Measurements from ENCODE around the gene RNF157. TPM values are rescaled to one million over a fixed set of nuclear protein-coding genes. Genes with fewer than 3 reads are reported as not detected.

RNF157 gene
- total RNA-seq, 1 experiment from 2014 or later, result 4.0 TPM

DNA sequence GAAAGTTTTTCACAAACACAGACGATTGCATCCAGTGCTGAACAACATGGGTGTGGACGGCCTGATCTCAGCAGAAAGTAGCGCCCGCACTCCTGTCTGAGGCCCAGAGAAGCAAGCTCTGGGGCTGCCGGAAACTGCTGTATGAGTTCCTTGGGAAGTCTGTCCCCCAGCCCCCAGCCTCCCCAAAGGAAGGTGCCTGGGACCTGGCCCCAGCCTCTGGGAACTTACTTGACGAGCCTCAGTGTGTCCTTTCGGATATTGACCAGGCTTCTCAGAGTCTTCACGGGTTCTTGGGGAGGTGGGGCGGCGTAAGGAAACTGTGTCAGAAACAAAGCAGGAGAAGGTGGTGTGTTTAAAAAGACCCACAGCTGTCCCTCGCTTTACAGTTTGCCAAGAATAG is 66.8 kb downstream of the RNF157 start:
- intact Hi-C loops (cut with micrococcal nuclease; ENCODE audit: unreplicated experiment) (no loop called here), in situ Hi-C loops (cut with HindIII; ENCODE audit: low pct_unique_long_range_greater_than_20kb, low sequenced_read_pairs) (no loop called here)
- BruUV-seq (replicated peaks), result no TSS peak
- no peak overlapping the region for H3K27ac ChIP-seq (ENCODE audit: low read length)
- H3K4me1 ChIP-seq (ENCODE audit: control insufficient read depth, insufficient read depth, low read length), result no peaks in the 10 kb centered on the region; the same call in 1 of the 2 replicates
- H3K4me3 ChIP-seq (ENCODE audit: low read depth in 2 of 2, low read length in 2 of 2), result no peak overlapping the region
- TF ChIP-seq POLR2AphosphoS5 (IDR thresholded peaks at IDR 0.05; ENCODE audit: low read depth, low read length) (no peak), SIN3A (IDR thresholded peaks at IDR 0.05; ENCODE audit: borderline replicate concordance, insufficient read depth, low read depth, low read length) (no peak), TCF7L2 (IDR thresholded peaks at IDR 0.05; ENCODE audit: low read depth, low read length) (no peak)
- TF ChIP-seq, protein P1, sequence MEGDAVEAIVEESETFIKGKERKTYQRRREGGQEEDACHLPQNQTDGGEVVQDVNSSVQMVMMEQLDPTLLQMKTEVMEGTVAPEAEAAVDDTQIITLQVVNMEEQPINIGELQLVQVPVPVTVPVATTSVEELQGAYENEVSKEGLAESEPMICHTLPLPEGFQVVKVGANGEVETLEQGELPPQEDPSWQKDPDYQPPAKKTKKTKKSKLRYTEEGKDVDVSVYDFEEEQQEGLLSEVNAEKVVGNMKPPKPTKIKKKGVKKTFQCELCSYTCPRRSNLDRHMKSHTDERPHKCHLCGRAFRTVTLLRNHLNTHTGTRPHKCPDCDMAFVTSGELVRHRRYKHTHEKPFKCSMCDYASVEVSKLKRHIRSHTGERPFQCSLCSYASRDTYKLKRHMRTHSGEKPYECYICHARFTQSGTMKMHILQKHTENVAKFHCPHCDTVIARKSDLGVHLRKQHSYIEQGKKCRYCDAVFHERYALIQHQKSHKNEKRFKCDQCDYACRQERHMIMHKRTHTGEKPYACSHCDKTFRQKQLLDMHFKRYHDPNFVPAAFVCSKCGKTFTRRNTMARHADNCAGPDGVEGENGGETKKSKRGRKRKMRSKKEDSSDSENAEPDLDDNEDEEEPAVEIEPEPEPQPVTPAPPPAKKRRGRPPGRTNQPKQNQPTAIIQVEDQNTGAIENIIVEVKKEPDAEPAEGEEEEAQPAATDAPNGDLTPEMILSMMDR (IDR thresholded peaks at IDR 0.05), result no peak
- TF ChIP-seq, protein P2, sequence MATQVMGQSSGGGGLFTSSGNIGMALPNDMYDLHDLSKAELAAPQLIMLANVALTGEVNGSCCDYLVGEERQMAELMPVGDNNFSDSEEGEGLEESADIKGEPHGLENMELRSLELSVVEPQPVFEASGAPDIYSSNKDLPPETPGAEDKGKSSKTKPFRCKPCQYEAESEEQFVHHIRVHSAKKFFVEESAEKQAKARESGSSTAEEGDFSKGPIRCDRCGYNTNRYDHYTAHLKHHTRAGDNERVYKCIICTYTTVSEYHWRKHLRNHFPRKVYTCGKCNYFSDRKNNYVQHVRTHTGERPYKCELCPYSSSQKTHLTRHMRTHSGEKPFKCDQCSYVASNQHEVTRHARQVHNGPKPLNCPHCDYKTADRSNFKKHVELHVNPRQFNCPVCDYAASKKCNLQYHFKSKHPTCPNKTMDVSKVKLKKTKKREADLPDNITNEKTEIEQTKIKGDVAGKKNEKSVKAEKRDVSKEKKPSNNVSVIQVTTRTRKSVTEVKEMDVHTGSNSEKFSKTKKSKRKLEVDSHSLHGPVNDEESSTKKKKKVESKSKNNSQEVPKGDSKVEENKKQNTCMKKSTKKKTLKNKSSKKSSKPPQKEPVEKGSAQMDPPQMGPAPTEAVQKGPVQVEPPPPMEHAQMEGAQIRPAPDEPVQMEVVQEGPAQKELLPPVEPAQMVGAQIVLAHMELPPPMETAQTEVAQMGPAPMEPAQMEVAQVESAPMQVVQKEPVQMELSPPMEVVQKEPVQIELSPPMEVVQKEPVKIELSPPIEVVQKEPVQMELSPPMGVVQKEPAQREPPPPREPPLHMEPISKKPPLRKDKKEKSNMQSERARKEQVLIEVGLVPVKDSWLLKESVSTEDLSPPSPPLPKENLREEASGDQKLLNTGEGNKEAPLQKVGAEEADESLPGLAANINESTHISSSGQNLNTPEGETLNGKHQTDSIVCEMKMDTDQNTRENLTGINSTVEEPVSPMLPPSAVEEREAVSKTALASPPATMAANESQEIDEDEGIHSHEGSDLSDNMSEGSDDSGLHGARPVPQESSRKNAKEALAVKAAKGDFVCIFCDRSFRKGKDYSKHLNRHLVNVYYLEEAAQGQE (IDR thresholded peaks at IDR 0.05; ENCODE audit: insufficient read depth in 1 of 2, low read depth in 2 of 2, low read length in 1 of 2), result no peak
- no peaks in the 10 kb centered on the region for H3K27me3 ChIP-seq (ENCODE audit: control insufficient read depth, insufficient read depth, low read length)
- CTCF ChIA-PET, result interaction anchor here (0.8 to 2.9 kb wide), 2 partner anchors 8 to 51 kb away, joined by 4 to 11 read pairs; no protein-coding TSS in a partner anchor
- DNase-seq (ENCODE audit: low read depth, low spot score), result no peak
- ATAC-seq, result no peak
- no peaks in the 10 kb centered on the region for H3K9me3 ChIP-seq (ENCODE audit: control insufficient read depth, insufficient read depth, low read depth, low read length)
- H3K36me3 ChIP-seq (ENCODE audit: control insufficient read depth, insufficient read depth, low read length), result no peaks in the 10 kb centered on the region
- POLR2A ChIA-PET, result interaction anchor here (0.6 to 0.7 kb wide), 2 partner anchors 91 to 144 kb away, joined by 5 to 8 read pairs; no protein-coding TSS in a partner anchor

DNA sequence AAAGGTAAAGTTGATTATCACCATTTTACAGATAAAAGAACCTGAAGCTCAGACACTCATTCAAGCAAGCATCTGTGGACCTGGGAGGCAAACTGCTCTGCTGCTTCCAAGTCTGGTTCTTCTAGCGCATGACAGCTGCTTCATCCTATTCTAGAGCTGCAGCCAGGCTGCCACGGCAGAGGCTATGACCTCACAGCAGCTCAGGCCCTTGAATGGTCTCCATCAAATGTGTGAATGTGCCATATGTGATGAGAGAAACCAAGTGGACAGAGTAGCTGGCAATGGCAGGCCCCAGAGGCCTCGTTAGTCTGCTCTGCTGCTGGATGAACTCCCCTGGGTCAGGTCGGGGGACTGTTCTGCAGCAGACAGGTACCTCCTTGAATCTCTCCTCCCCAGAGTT is 68.6 kb downstream of the RNF157 start:
- Histone ChIP-seq H3K27ac (ENCODE audit: low read length) (no peak overlapping the region), H3K36me3 (ENCODE audit: control insufficient read depth, insufficient read depth, low read length) (no peaks in the 10 kb centered on the region), H3K4me1 (ENCODE audit: control insufficient read depth, insufficient read depth, low read length) (no peaks in the 10 kb centered on the region; the same call in 1 of the 2 replicates), H3K27me3 (ENCODE audit: control insufficient read depth, insufficient read depth, low read length) (no peaks in the 10 kb centered on the region; the same call in 1 of the 2 replicates), H3K4me3 (ENCODE audit: low read depth in 2 of 2, low read length in 2 of 2) (no peak overlapping the region), H3K9me3 (ENCODE audit: control insufficient read depth, insufficient read depth, low read depth, low read length) (no peaks in the 10 kb centered on the region)
- ChIA-PET POLR2A (no interaction called here), CTCF (interaction anchor here (2.9 kb wide), 1 partner anchor 10 kb away, joined by 11 read pairs; no protein-coding TSS in a partner anchor)
- DNase-seq (ENCODE audit: low read depth, low spot score), result no peak
- in situ Hi-C loops (cut with HindIII; ENCODE audit: low pct_unique_long_range_greater_than_20kb, low sequenced_read_pairs), result no loop called here
- TF ChIP-seq, protein P1 (IDR thresholded peaks at IDR 0.05), result no peak
- no peak for TF ChIP-seq SIN3A (IDR thresholded peaks at IDR 0.05; ENCODE audit: borderline replicate concordance, insufficient read depth, low read depth, low read length)
- TF ChIP-seq POLR2AphosphoS5 (IDR thresholded peaks at IDR 0.05; ENCODE audit: low read depth, low read length), result no peak
- no peak for TF ChIP-seq TCF7L2 (IDR thresholded peaks at IDR 0.05; ENCODE audit: low read depth, low read length)
- TF ChIP-seq, protein P2 (IDR thresholded peaks at IDR 0.05; ENCODE audit: insufficient read depth in 1 of 2, low read depth in 2 of 2, low read length in 1 of 2), result no peak
- intact Hi-C loops (cut with micrococcal nuclease; ENCODE audit: unreplicated experiment), result no loop called here
- BruUV-seq (replicated peaks), result no TSS peak
- ATAC-seq, result no peak

All from Panc1 (cell line).